ENCODE results near the gene UNC93A. TPM values are rescaled to one million over a fixed set of nuclear protein-coding genes. Genes with fewer than 3 reads are reported as not detected.
A peak's percentile ranks its signal among the peaks of the same experiment; 100 is the strongest.

UNC93A gene
- total RNA-seq, 4 donors from 2014 or later: 38.0 to 111 (median 76.1) TPM

- peak in 1 of 2 donors; percentile 21 for DNase-seq (ENCODE audit: low spot score in 2 of 2)
- intact Hi-C loops (cut with DNase I; ENCODE audit: low total_unique reads): no loop called here
- 88 to 93% methylated on average over 7 of the region's 7 CpGs for WGBS, 2 donors
- TF ChIP-seq POLR2A (IDR thresholded peaks at IDR 0.05) (no peak), CTCF (IDR thresholded peaks at IDR 0.05) (no peak)
- H3K4me3 ChIP-seq (ENCODE audit: low read depth, poor library complexity, severe bottlenecking): no peak overlapping the region
These were observed 32.0 kb downstream of the UNC93A start for GRCh38 chr6:167323111-167323510.

- peak in 1 of 2 donors; percentile 45 for DNase-seq (ENCODE audit: low spot score in 2 of 2)
- intact Hi-C loops (cut with DNase I; ENCODE audit: low total_unique reads): no loop called here
- 75 to 82% methylated on average over 10 of the region's 10 CpGs for WGBS, 2 donors
- TF ChIP-seq CTCF (IDR thresholded peaks at IDR 0.05) (no peak), POLR2A (IDR thresholded peaks at IDR 0.05) (no peak)
- no peak overlapping the region for H3K4me3 ChIP-seq (ENCODE audit: low read depth, poor library complexity, severe bottlenecking)
These were observed 33.0 kb downstream of the UNC93A start for GRCh38 chr6:167324111-167324510.

- TF ChIP-seq POLR2A (IDR thresholded peaks at IDR 0.05) (no peak), CTCF (IDR thresholded peaks at IDR 0.05) (no peak)
- DNase-seq (ENCODE audit: low spot score in 2 of 2): peak in 1 of 2 donors; percentile 26
- intact Hi-C loops (cut with DNase I; ENCODE audit: low total_unique reads): no loop called here
- 91 to 96% methylated on average over 13 of the region's 13 CpGs for WGBS, 2 donors
- H3K4me3 ChIP-seq (ENCODE audit: low read depth, poor library complexity, severe bottlenecking): no peak overlapping the region
These were observed 34.7 kb downstream of the UNC93A start for GRCh38 chr6:167325766-167326165.

GRCh38 chr6:167327391-167327790 is 36.3 kb downstream of the UNC93A start:
- no peak overlapping the region for H3K4me3 ChIP-seq (ENCODE audit: low read depth, poor library complexity, severe bottlenecking)
- 57 to 60% methylated on average over 4 of the region's 4 CpGs for WGBS, 2 donors
- intact Hi-C loops (cut with DNase I; ENCODE audit: low total_unique reads): no loop called here
- DNase-seq (ENCODE audit: low spot score in 2 of 2): peak in 1 of 2 donors; percentile 10
- no peak for TF ChIP-seq CTCF (IDR thresholded peaks at IDR 0.05)

GRCh38 chr6:167328086-167328485 is 37.0 kb downstream of the UNC93A start:
- intact Hi-C loops (cut with DNase I; ENCODE audit: low total_unique reads): no loop called here
- WGBS, 2 donors: 90 to 93% methylated on average over 5 of the region's 5 CpGs
- peak in 1 of 2 donors; percentile 31 for DNase-seq (ENCODE audit: low spot score in 2 of 2)
- TF ChIP-seq CTCF (IDR thresholded peaks at IDR 0.05) (no peak), POLR2A (IDR thresholded peaks at IDR 0.05) (no peak)
- H3K4me3 ChIP-seq (ENCODE audit: low read depth, poor library complexity, severe bottlenecking): no peak overlapping the region

- H3K4me3 ChIP-seq (ENCODE audit: low read depth, poor library complexity, severe bottlenecking): no peak overlapping the region
- no peak for TF ChIP-seq CTCF (IDR thresholded peaks at IDR 0.05)
- no peak for TF ChIP-seq POLR2A (IDR thresholded peaks at IDR 0.05)
- intact Hi-C loops (cut with DNase I; ENCODE audit: low total_unique reads): no loop called here
- DNase-seq (ENCODE audit: low spot score in 2 of 2): peak in 1 of 2 donors; percentile 48
- 69 to 84% methylated on average over 8 of the region's 8 CpGs for WGBS, 2 donors
These were observed 37.9 kb downstream of the UNC93A start for GRCh38 chr6:167329014-167329413.
